PC-3 (cell line): ENCODE measurements around the gene CABCOCO1.

Experiments
- EZH2 ChIP-seq: fragments of 300-600 bp; sonication (generic); IDR thresholded peaks from one replicate; pipeline ENCODE4 v1.6.1; 2017; ENCODE audit warnings: antibody characterized with exemption, mild to moderate bottlenecking, low read length; ENCODE audit not compliant: unreplicated experiment
- TF ChIP-seq, protein P1 (sequence below): fragments of 300-600 bp; sonication (generic); conservative IDR thresholded peaks from 2 replicates; pipeline ENCODE4 v1.5.1; 2017; ENCODE audit warnings: antibody characterized with exemption, low read depth, mild to moderate bottlenecking, low read length

DNA sequence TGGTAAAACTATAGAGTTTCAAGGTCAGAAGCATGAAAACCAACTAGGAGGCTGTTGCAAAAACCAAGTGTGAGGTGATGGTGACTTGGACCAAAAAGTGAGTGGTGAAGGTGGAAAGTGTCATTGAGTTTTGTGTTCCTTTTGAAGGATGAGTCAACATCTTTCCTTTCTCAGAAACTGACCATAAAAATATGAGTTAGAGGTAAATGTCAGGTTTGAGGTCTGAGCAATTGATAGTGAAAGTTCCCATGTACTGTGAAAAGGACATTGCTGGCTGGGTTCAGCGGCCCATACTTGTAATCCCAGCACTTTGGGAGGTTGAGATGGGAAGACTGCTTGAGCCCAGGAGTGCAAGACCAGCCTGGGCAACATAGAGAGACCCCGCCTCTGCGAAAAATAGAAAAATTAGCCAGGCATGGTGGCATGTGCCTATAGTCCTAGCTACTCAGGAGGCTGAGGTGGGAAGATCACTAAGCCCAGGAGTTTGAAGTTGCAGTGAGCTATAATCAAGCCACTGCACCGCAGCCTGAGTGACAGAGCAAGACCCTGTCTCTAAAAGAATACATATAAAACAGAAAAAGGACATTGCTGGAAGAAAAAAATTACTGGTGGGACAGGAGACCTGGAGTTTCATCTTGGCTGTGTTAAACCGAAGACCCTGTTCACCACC lies 149.5 kb downstream of the CABCOCO1 start:
- TF ChIP-seq, protein P1, sequence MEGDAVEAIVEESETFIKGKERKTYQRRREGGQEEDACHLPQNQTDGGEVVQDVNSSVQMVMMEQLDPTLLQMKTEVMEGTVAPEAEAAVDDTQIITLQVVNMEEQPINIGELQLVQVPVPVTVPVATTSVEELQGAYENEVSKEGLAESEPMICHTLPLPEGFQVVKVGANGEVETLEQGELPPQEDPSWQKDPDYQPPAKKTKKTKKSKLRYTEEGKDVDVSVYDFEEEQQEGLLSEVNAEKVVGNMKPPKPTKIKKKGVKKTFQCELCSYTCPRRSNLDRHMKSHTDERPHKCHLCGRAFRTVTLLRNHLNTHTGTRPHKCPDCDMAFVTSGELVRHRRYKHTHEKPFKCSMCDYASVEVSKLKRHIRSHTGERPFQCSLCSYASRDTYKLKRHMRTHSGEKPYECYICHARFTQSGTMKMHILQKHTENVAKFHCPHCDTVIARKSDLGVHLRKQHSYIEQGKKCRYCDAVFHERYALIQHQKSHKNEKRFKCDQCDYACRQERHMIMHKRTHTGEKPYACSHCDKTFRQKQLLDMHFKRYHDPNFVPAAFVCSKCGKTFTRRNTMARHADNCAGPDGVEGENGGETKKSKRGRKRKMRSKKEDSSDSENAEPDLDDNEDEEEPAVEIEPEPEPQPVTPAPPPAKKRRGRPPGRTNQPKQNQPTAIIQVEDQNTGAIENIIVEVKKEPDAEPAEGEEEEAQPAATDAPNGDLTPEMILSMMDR: no peak
- no peak for TF ChIP-seq EZH2
